Measurements from ENCODE around the gene JAGN1.
A peak's percentile ranks its signal among the peaks of the same experiment; 100 is the strongest.
"Not testable (repeated sequence)": the region's sequence is repeated elsewhere in the genome, so short reads cannot be mapped to it uniquely, and the experiment has no call there.

Gene JAGN1

GRCh38 chr3:9899289-9899791, 8.9 kb downstream of the JAGN1 start:
- no peak for DNase-seq

GRCh38 chr3:9900965-9901415, 10.6 kb downstream of the JAGN1 start:
- DNase-seq: not testable (repeated sequence)

- DNase-seq: peak; percentile 39
Observed at GRCh38 chr3:9901967-9902366, 11.6 kb downstream of the JAGN1 start.

GRCh38 chr3:9902372-9903237, 12.2 kb downstream of the JAGN1 start, which contains the start of gene IL17RE:
Gene IL17RE, plus strand, starts transcription at chr3:9902848. Its CDS starts 85 bp downstream, at chr3:9902933.
- no peak for DNase-seq

GRCh38 chr3:9903238-9903624, 12.8 kb downstream of the JAGN1 start:
- DNase-seq: no peak

GRCh38 chr3:9903904-9904303, 13.5 kb downstream of the JAGN1 start:
- DNase-seq: no peak

GRCh38 chr3:9906480-9906879, 16.1 kb downstream of the JAGN1 start:
- DNase-seq: no peak

GRCh38 chr3:9908286-9908685, 17.9 kb downstream of the JAGN1 start:
- DNase-seq: no peak

- DNase-seq: no peak
Observed at GRCh38 chr3:9909221-9910013, 19.0 kb downstream of the JAGN1 start.

- no peak for DNase-seq
Observed at GRCh38 chr3:9911863-9912262, 21.5 kb downstream of the JAGN1 start.

GRCh38 chr3:9912294-9912935, 22.0 kb downstream of the JAGN1 start:
- no peak for DNase-seq

GRCh38 chr3:9913601-9914000, 23.2 kb downstream of the JAGN1 start:
- DNase-seq: no peak

- DNase-seq: no peak
Observed at GRCh38 chr3:9914011-9914410, 23.6 kb downstream of the JAGN1 start.

GRCh38 chr3:9914559-9915253, 24.3 kb downstream of the JAGN1 start:
- DNase-seq: no peak

- DNase-seq: peak; percentile 44
Observed at GRCh38 chr3:9915254-9916141, 25.1 kb downstream of the JAGN1 start.

- DNase-seq: no peak
Observed at GRCh38 chr3:9916346-9916733, 25.9 kb downstream of the JAGN1 start.

- peak; percentile 39 for DNase-seq
Observed at GRCh38 chr3:9916734-9917680, 26.6 kb downstream of the JAGN1 start, which contains the start of gene IL17RC. Gene IL17RC, plus strand, starts transcription at chr3:9917098. Its CDS starts 218 bp downstream, at chr3:9917316.

GRCh38 chr3:9917820-9918219, 27.4 kb downstream of the JAGN1 start:
- DNase-seq: no peak

- no peak for DNase-seq
Observed at GRCh38 chr3:9918261-9919038, 28.0 kb downstream of the JAGN1 start.
